Measurements from ENCODE around the gene USP24. TPM values are rescaled to one million over a fixed set of nuclear protein-coding genes. Genes with fewer than 3 reads are reported as not detected.
A peak's percentile ranks its signal among the peaks of the same experiment; 100 is the strongest.

Gene USP24
- total RNA-seq, 1 experiment from 2014 or later = 16.7 TPM

- no peak for DNase-seq (ENCODE audit: low read depth, low spot score)
- in situ Hi-C loops (cut with HindIII; ENCODE audit: low pct_unique_long_range_greater_than_20kb, low sequenced_read_pairs) = no loop called here
Measured at GRCh38 chr1:55181666-55182065, 33.5 kb downstream of the USP24 start.

GRCh38 chr1:55180075-55180670, 35.0 kb downstream of the USP24 start:
- no peak for DNase-seq (ENCODE audit: low read depth, low spot score)
- in situ Hi-C loops (cut with HindIII; ENCODE audit: low pct_unique_long_range_greater_than_20kb, low sequenced_read_pairs) = no loop called here

DNA sequence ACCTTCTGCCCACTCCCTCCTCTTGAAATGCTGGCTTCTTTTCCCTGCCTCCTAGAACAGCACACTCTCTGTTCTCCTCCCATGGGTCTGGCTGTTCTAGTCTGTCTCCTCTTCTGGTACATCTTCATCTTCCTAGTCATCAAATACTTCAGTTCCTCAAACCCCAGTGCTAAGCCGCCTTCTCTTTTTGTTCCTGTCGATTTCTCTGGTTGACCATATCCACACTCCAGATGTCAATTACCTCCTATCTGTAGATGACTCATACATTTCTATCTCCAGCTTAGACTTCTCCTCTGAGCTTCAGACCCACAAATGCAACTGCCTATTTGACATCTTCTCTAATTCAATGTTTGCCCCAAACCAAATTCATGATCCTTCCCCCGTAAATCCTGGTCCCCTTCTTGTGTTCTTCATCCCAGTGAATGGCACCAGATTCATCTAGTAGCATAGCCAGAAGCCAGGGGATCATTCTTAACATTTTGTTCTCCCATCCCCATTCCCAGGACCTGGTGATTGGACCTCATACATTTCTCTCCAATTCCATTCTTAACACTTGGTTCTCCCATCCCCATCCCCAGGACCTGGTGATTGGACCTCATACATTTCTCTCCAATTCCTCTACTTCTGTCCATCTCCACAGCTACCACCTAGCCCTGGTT, 35.9 kb downstream of the USP24 start:
- in situ Hi-C loops (cut with HindIII; ENCODE audit: low pct_unique_long_range_greater_than_20kb, low sequenced_read_pairs) = no loop called here
- DNase-seq (ENCODE audit: low read depth, low spot score) = no peak

DNA sequence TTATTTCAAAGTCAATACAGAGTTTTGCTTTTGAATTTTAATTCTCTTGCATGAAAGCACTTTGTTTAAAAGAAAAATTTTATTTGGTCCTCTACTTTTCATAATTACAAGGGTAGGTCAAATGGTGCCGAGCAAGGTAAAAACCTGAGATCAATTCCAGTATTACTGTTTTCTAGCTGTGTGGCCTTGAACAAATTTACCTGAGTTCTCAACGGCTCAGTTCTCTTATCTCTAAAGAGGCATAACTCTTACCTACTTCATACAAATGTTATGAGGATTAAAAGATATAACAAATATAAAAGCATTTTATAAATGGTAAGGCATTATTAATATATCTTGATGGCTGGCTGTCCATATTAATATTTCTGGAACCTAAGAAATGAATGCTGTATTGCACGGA, 42.5 kb downstream of the USP24 start:
- in situ Hi-C loops (cut with HindIII; ENCODE audit: low pct_unique_long_range_greater_than_20kb, low sequenced_read_pairs) = no loop called here

DNA sequence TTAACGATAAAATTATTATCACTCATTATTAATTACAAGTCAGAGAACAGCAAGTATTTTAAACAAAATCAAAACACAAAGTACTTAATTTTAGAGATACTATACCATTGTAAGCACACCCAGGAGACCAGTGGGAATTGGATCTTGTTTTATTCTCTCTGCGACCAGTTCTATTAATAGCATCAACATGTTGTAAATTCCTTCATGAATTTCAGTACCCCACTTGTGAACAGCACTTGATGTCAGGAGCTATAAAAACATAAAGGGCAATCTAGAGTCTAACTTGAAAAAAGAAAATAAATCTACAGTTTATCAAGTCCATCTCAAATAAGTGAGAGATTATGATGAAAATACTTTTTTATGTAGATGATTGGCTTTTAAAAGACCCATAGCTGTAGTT, 42.9 kb downstream of the USP24 start:
- in situ Hi-C loops (cut with HindIII; ENCODE audit: low pct_unique_long_range_greater_than_20kb, low sequenced_read_pairs) = no loop called here
- no peak for DNase-seq (ENCODE audit: low read depth, low spot score)

More for the DNA sequence above, 42.5 kb downstream of the USP24 start:
- DNase-seq (ENCODE audit: low read depth, low spot score) = no peak

DNA sequence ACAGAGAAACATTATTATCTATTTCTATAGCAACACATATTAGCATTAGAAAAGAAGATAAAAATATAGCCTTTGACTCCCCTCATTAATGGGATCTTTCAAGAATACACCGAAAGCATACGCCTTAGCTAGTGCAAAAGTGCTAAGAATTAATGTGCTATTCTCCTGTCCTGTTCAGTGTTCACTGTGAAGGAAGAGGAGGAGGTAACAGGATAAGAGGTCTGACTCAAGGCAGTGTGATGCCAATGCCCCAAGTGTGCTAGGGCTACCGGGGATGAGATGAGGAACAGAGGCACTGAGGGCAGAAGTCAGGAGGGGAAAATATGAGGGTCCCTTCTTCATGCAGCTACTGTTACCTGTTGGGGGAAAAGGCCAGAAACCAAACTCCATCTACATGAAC, 43.5 kb downstream of the USP24 start:
- in situ Hi-C loops (cut with HindIII; ENCODE audit: low pct_unique_long_range_greater_than_20kb, low sequenced_read_pairs) = no loop called here

DNA sequence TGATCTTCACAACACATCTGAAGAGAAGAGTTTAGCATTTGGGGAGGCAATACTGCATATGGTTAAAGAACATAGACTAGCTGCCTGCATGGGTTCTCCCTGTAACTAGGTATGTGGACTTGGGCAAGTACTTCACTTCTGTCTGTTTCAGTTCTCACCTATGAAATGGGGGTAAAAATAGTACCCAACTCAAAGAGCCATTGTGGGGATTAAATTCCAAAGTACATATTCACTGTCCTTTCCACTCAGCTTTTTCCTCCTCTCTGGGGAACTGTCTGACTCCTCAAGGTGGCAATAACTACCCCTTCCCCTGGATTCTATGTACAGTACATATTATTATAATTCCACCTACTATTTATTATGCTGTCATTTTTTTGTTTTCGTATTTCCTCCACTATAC, 44.7 kb downstream of the USP24 start:
- DNase-seq (ENCODE audit: low read depth, low spot score) = no peak
- in situ Hi-C loops (cut with HindIII; ENCODE audit: low pct_unique_long_range_greater_than_20kb, low sequenced_read_pairs) = no loop called here

More for the DNA sequence above, 43.5 kb downstream of the USP24 start:
- DNase-seq (ENCODE audit: low read depth, low spot score) = no peak

GRCh38 chr1:55169126-55169525, 46.0 kb downstream of the USP24 start:
- in situ Hi-C loops (cut with HindIII; ENCODE audit: low pct_unique_long_range_greater_than_20kb, low sequenced_read_pairs) = no loop called here
- DNase-seq (ENCODE audit: low read depth, low spot score) = no peak

GRCh38 chr1:55168353-55168752, 46.8 kb downstream of the USP24 start:
- in situ Hi-C loops (cut with HindIII; ENCODE audit: low pct_unique_long_range_greater_than_20kb, low sequenced_read_pairs) = no loop called here
- no peak for DNase-seq (ENCODE audit: low read depth, low spot score)

GRCh38 chr1:55167224-55167871, 47.8 kb downstream of the USP24 start:
- no peak for DNase-seq (ENCODE audit: low read depth, low spot score)
- in situ Hi-C loops (cut with HindIII; ENCODE audit: low pct_unique_long_range_greater_than_20kb, low sequenced_read_pairs) = no loop called here

GRCh38 chr1:55164906-55165305, 50.3 kb downstream of the USP24 start:
- no peak for DNase-seq (ENCODE audit: low read depth, low spot score)
- in situ Hi-C loops (cut with HindIII; ENCODE audit: low pct_unique_long_range_greater_than_20kb, low sequenced_read_pairs) = no loop called here

- in situ Hi-C loops (cut with HindIII; ENCODE audit: low pct_unique_long_range_greater_than_20kb, low sequenced_read_pairs) = no loop called here
- DNase-seq (ENCODE audit: low read depth, low spot score) = no peak
Measured at GRCh38 chr1:55159571-55159970, 55.6 kb downstream of the USP24 start.

DNA sequence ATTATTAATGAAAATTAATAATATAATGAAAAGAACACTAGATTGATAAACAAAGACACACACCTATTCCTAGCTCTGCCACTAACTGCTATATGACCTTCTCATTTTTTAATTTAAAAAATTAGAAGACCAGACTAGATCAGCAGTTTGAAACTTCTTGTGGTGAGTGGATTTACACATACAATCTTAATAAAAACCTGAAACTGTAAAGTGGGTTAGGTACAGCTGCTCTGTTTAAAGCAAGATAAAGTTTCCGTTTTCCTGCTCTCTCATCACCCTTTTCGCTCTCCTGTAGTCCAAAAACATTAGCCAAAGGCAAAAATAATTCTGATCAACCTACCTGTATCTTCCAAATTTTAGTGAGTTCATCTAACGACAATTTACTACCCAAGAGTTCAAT, 58.6 kb downstream of the USP24 start:
- in situ Hi-C loops (cut with HindIII; ENCODE audit: low pct_unique_long_range_greater_than_20kb, low sequenced_read_pairs) = no loop called here
- DNase-seq (ENCODE audit: low read depth, low spot score) = no peak

DNA sequence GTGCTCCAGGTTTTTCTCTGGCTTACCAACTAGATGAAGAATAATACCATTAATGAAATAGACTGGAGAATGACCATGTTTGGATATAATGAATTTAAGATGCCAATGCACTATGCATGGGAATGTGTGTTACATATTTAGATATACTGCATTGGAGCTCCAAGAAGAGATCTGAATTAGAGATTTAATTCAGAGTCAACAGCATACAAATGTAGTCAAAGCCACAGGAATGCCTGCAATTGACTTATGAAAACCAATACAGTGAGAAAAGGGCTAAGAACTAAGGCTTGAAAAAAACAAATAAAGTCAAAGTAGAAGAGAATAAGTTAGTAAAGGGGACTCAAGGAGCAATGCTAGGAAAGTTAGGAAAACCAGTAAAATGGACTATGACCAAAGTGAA, 59.1 kb downstream of the USP24 start:
- in situ Hi-C loops (cut with HindIII; ENCODE audit: low pct_unique_long_range_greater_than_20kb, low sequenced_read_pairs) = no loop called here
- DNase-seq (ENCODE audit: low read depth, low spot score) = no peak

DNA sequence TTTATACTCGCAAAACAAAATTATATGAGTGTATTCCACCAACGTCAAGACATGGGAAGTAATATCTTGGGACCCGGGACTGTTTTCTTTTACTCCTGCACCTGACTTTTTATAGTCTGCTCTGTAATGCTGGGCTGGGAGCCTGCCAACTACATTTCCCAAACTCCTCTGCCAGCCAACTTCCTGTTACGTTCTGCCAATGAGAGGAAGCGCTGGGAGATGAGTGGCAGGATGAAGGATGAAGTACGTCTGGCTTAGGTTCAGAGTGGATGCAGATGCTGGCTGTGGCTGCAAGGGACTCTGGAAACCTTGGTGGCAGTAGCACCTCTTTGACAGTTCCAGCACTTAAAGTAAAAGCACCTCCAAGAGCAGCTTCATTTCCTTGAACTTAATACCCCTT, 59.6 kb downstream of the USP24 start:
- peak; percentile 82 for DNase-seq (ENCODE audit: low read depth, low spot score)
- in situ Hi-C loops (cut with HindIII; ENCODE audit: low pct_unique_long_range_greater_than_20kb, low sequenced_read_pairs) = no loop called here

DNA sequence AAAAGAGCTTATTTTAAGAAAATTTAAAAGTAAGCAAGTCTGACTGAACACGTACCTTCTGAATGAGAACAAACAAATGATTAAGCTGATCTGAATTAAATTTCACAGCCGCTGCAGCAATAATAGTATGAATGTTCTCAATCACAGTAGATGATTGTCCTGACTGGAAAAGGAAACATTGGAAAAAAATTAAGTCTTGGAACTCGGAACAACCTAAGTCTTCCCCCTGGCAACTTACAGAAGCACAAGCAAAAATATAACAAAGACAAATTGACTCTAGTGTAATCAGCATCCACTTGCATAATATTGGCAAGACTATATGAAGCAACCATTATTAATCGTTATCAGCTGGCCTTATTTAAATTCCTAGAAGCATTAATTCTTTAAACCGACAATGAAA, 60.5 kb downstream of the USP24 start:
- peak; percentile 87 for DNase-seq (ENCODE audit: low read depth, low spot score)
- in situ Hi-C loops (cut with HindIII; ENCODE audit: low pct_unique_long_range_greater_than_20kb, low sequenced_read_pairs) = no loop called here

GRCh38 chr1:55153031-55153430, 62.1 kb downstream of the USP24 start:
- in situ Hi-C loops (cut with HindIII; ENCODE audit: low pct_unique_long_range_greater_than_20kb, low sequenced_read_pairs) = no loop called here
- DNase-seq (ENCODE audit: low read depth, low spot score) = no peak

DNA sequence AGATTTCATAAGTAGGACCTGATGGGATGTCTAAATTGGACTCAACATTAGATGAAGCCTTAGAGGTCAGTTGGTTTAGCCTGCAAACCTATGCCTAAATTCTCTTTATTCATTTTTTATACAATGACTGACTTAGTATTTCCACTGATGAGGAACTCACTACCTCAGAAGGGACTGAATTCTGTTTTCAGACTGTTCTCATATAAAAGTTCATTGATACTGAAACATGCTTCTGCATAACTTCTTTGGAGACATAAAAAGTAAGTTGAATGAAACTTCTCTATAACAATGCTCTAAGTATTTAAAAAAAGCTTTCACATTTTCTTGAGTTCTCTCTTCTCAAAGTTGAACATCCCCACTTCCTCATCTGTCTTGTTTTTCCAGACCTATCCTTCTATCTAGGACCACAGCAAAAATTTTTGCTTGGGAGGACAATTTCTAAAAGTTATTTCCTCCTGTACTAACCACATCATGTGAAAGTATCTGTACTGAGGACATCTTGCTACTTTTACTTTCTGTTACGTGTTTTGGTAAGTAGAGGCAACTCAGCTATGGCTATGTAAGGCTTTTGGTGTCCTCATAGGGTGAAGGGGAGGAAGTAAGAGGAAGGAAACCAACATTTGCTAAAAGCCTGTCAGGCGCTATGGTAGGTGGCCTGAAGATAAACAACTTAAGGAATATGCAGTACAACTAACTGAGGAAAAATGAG, 64.1 kb downstream of the USP24 start:
- no peak for DNase-seq (ENCODE audit: low read depth, low spot score)
- in situ Hi-C loops (cut with HindIII; ENCODE audit: low pct_unique_long_range_greater_than_20kb, low sequenced_read_pairs) = no loop called here

DNA sequence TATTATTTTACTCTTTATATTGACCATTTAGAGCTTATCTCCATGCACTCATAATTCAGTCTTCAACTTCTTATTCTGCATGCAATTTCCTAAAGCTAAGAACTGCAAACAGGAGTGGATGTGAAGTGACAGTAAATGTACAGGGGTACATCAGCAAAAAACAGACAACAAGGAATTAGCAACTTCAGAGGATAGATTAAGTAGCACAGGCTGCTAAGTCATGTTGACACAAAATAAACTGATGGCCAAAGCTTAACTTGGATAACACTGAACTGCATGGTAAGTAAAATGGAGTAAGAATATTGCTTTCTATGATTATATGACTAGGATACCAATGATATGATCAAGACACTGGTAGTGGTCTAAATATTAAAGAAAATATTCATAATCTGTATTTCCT, 66.5 kb downstream of the USP24 start:
- no peak for DNase-seq (ENCODE audit: low read depth, low spot score)
- in situ Hi-C loops (cut with HindIII; ENCODE audit: low pct_unique_long_range_greater_than_20kb, low sequenced_read_pairs) = no loop called here

All from SK-MEL-5 (cell line).